HepG2 (cell line): ENCODE measurements around the gene TMEM9. TPM values are rescaled to one million over a fixed set of nuclear protein-coding genes. Genes with fewer than 3 reads are reported as not detected.

Experiments used
- IRX3 ChIP-seq: sonication (generic); formaldehyde crosslinking; IDR thresholded peaks from 2 replicates; pipeline ENCODE4 v1.8.1; 2023; ENCODE audit warnings: mild to moderate bottlenecking, low read depth, missing genetic modification reagents, borderline replicate concordance
- KLF11 ChIP-seq: IDR thresholded peaks from 2 replicates; pipeline ENCODE4 v1.6.1; 2016; ENCODE audit warnings: missing compliant biosample characterization
- MIER2 ChIP-seq: IDR thresholded peaks from 2 replicates; pipeline ENCODE4 v1.6.1; 2016; ENCODE audit warnings: missing biosample characterization, missing genetic modification reagents
- PHF20 ChIP-seq: sonication (generic); formaldehyde crosslinking; IDR thresholded peaks from 2 replicates; pipeline ENCODE4 v1.5.0; 2020; ENCODE audit warnings: mild to moderate bottlenecking, missing genetic modification reagents
- SNAI1 ChIP-seq: sonication (generic); formaldehyde crosslinking; IDR thresholded peaks from 2 replicates; pipeline ENCODE4 v1.5.0; 2020; ENCODE audit warnings: mild to moderate bottlenecking, missing genetic modification reagents, borderline replicate concordance
- TEF ChIP-seq: sonication (generic); formaldehyde crosslinking; IDR thresholded peaks from 2 replicates; pipeline ENCODE4 v1.5.0; 2020; ENCODE audit warnings: missing genetic modification reagents
- ZNF354B ChIP-seq: sonication (generic); formaldehyde crosslinking; IDR thresholded peaks from 2 replicates; pipeline ENCODE4 v1.8.0; 2022; ENCODE audit warnings: mild to moderate bottlenecking, missing genetic modification reagents
- ZNF547 ChIP-seq: sonication (generic); formaldehyde crosslinking; IDR thresholded peaks from 2 replicates; pipeline ENCODE4 v1.5.1; 2020; ENCODE audit warnings: mild to moderate bottlenecking, missing genetic modification reagents
- ZNF619 ChIP-seq: sonication (generic); formaldehyde crosslinking; IDR thresholded peaks from 2 replicates; pipeline ENCODE4 v1.4.0; 2020; ENCODE audit warnings: mild to moderate bottlenecking, missing genetic modification reagents
- polyA plus RNA-seq, 8 experiments: library from polyadenylated mRNA; depleted of rRNA in 3 of 8; stranded (reverse) in 7 of 8; unstranded in 1 of 8; fragments of >200 nt; fragmentation: Illumina TruSeq in 4 of 8; extraction: Trizol in 4 of 8; gene quantifications; 2 replicates each; pipeline versions ENCODE4 v1.2.1 to v1.2.3, GENCODE V29; 2011 to 2016; ENCODE audit warnings: low read depth in 4 of 8, missing spikeins in 1 of 8, mixed read lengths in 1 of 8; ENCODE audit not compliant: insufficient read depth in 1 of 8
- total RNA-seq, 5 experiments: library from RNA; depleted of rRNA; stranded (reverse); fragments of >200 nt; fragmentation: Illumina TruSeq; extraction: Trizol; gene quantifications; 2 replicates each; pipeline ENCODE4 v1.2.3, GENCODE V29; 2016; ENCODE audit warnings: low read depth in 1 of 5
- TF ChIP-seq, protein P1 (sequence below): sonication (generic); formaldehyde crosslinking; conservative IDR thresholded peaks from 2 replicates; pipeline ENCODE4 v1.8.0; 2022; ENCODE audit warnings: missing genetic modification reagents
- TF ChIP-seq, protein P2 (sequence below): sonication (generic); formaldehyde crosslinking; IDR thresholded peaks from 2 replicates; pipeline ENCODE4 v1.4.0; 2020; ENCODE audit warnings: mild to moderate bottlenecking, missing genetic modification reagents
- TF ChIP-seq, protein P3 (sequence below): sonication (generic); formaldehyde crosslinking; IDR thresholded peaks from 2 replicates; pipeline ENCODE4 v1.8.1; 2023; ENCODE audit warnings: mild to moderate bottlenecking, missing genetic modification reagents

The TMEM9 gene
- total and polyA plus RNA-seq, 2 of the 13 experiments (the other 11 are each of a cell fraction or from before 2014, with no cell fraction given) = 60.9 to 102 TPM

GRCh38 chr1:201171063-201172036 is 17.1 kb upstream of the TMEM9 start (continued):
- TF ChIP-seq, protein P1, sequence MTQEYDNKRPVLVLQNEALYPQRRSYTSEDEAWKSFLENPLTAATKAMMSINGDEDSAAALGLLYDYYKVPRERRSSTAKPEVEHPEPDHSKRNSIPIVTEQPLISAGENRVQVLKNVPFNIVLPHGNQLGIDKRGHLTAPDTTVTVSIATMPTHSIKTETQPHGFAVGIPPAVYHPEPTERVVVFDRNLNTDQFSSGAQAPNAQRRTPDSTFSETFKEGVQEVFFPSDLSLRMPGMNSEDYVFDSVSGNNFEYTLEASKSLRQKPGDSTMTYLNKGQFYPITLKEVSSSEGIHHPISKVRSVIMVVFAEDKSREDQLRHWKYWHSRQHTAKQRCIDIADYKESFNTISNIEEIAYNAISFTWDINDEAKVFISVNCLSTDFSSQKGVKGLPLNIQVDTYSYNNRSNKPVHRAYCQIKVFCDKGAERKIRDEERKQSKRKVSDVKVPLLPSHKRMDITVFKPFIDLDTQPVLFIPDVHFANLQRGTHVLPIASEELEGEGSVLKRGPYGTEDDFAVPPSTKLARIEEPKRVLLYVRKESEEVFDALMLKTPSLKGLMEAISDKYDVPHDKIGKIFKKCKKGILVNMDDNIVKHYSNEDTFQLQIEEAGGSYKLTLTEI (CRISPR knock-in tag) = no peak
- TF ChIP-seq MIER2 (no peak), ZNF547 (CRISPR knock-in tag) (0 out of 2 replicates have a peak, but pooled peaks have one; percentile 25), PHF20 (CRISPR knock-in tag) (peak; percentile 56; the same call in 1 of the 2 replicates), SNAI1 (no peak; the same call in 1 of the 2 replicates), TEF (CRISPR knock-in tag) (no peak), ZNF354B (CRISPR knock-in tag) (no peak), KLF11 (CRISPR knock-in tag) (no peak), ZNF619 (CRISPR knock-in tag) (no peak), IRX3 (CRISPR knock-in tag) (no peak)
- TF ChIP-seq, protein P2, sequence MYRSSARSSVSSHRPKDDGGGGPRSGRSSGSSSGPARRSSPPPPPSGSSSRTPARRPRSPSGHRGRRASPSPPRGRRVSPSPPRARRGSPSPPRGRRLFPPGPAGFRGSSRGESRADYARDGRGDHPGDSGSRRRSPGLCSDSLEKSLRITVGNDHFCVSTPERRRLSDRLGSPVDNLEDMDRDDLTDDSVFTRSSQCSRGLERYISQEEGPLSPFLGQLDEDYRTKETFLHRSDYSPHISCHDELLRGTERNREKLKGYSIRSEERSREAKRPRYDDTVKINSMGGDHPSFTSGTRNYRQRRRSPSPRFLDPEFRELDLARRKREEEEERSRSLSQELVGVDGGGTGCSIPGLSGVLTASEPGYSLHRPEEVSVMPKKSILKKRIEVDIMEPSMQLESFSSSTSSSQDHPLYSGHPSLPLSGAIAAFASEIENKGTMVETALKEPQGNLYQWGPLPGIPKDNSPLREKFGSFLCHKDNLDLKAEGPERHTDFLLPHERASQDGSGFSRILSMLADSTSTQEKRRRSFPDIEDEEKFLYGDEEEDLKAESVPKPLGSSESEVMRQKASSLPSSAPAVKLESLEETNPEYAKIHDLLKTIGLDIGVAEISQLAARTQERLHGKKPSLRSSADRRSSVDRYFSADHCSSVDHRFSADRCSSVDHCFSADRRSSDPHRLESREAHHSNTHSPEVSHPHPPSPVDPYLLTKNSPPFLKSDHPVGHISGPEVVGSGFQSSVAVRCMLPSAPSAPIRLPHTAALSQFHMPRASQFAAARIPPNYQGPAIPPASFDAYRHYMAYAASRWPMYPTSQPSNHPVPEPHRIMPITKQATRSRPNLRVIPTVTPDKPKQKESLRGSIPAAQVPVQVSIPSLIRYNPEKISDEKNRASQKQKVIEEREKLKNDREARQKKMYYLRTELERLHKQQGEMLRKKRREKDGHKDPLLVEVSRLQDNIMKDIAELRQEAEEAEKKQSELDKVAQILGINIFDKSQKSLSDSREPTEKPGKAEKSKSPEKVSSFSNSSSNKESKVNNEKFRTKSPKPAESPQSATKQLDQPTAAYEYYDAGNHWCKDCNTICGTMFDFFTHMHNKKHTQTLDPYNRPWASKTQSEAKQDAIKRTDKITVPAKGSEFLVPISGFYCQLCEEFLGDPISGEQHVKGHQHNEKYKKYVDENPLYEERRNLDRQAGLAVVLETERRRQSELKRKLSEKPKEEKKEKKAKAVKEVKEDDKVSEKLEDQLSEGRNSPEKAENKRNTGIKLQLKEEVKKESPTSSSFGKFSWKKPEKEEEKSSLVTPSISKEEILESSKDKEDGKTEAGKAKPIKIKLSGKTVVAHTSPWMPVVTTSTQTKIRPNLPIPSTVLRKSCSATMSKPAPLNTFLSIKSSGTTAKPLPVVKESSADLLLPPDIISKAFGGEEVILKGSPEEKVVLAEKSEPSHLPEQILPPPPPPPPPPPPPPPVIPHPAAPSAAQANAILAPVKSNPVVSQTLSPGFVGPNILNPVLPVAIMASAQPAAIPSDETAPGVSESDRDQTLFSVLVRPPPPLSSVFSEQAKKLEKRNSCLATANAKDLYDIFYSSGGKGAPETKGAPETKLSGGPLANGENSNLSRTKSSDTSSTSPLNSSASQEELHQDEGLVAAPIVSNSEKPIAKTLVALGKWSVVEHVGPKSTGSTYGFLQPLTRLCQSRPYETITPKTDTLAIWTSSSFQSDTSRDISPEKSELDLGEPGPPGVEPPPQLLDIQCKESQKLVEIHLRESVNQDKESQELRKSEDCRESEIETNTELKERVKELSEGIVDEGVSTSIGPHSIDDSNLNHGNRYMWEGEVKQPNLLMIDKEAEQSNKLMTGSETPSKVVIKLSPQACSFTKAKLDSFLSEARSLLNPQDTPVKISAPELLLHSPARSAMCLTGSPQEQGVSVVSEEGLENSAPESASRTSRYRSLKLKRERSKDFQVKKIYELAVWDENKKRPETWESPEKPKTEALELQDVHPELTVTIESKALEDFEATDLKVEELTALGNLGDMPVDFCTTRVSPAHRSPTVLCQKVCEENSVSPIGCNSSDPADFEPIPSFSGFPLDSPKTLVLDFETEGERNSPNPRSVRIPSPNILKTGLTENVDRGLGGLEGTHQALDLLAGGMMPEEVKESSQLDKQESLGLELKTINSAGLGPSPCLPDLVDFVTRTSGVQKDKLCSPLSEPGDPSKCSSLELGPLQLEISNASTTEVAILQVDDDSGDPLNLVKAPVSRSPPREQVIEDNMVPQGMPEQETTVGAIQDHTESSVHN (CRISPR knock-in tag) = no peak
- TF ChIP-seq, protein P3, sequence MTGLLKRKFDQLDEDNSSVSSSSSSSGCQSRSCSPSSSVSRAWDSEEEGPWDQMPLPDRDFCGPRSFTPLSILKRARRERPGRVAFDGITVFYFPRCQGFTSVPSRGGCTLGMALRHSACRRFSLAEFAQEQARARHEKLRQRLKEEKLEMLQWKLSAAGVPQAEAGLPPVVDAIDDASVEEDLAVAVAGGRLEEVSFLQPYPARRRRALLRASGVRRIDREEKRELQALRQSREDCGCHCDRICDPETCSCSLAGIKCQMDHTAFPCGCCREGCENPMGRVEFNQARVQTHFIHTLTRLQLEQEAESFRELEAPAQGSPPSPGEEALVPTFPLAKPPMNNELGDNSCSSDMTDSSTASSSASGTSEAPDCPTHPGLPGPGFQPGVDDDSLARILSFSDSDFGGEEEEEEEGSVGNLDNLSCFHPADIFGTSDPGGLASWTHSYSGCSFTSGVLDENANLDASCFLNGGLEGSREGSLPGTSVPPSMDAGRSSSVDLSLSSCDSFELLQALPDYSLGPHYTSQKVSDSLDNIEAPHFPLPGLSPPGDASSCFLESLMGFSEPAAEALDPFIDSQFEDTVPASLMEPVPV (CRISPR knock-in tag) = no peak
